ENCODE data around the gene HDAC4. TPM values are rescaled to one million over a fixed set of nuclear protein-coding genes. Genes with fewer than 3 reads are reported as not detected.

Gene HDAC4
- total and polyA plus RNA-seq, 2 experiments from 2014 or later: 8.1 to 41.8 TPM

DNA sequence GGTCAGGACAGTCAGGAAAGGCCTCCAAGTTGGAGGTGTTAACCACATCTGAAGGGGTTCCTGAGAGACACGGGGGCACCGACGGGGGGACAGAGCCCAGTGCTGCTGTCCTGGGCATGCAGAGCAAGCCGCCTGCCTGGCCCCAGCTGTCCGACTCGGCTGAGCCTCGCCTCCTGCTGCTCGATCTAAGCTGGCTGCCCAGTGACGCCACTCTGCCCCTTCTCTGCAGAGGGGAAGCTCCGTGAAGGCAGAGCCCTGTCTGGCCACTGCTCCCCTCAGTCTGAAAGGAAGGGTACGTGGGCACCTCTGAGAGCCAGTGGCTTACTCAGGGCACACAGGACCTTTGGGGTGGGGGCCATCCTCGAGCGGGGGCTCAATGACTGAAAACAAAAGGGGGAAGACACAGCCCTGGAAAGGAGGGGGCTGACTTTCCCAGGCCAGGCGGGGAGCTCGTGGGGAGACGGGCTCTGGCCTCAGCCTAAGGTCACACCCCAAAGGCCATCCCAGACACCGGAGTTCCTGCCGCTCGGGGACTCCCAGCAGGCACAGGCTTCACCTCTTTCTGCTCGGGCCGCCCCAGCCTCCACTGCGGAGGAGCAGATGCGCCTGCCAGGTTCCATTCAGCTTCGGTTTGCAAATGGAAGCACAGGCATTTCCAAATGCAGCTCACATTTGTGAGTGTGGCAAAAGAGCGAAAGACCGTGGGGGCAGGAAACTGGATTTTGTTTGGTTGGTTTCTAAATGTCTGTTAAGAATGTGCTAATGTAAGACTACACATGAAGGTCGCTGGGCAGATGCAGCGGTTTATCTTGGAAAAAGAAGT is 136.9 kb downstream of the HDAC4 start:
- peaks cover 23% of the 10 kb centered on the region for H3K4me1 ChIP-seq (ENCODE audit: insufficient read depth)
- H3K36me3 Mint-ChIP-seq (ENCODE audit: low read depth): peaks cover 5% of the 10 kb centered on the region; the same call in 1 of the 3 replicates
- no peaks in the 10 kb centered on the region for H3K9me2 ChIP-seq (ENCODE audit: insufficient read depth)
- DNase-seq (ENCODE audit: low spot score): no peak
- no peak overlapping the region for H3K4me3 ChIP-seq
- H3F3A ChIP-seq (replicated peaks; ENCODE audit: low read depth): no peaks in the 10 kb centered on the region
- ATAC-seq: peak; percentile 23
- no peaks in the 10 kb centered on the region for H3K27me3 ChIP-seq (ENCODE audit: insufficient read depth)
- peaks cover 2% of the 10 kb centered on the region; the same call in 1 of the 3 replicates for H3K9me3 Mint-ChIP-seq
- H3K79me2 ChIP-seq (replicated peaks; ENCODE audit: insufficient read depth): peaks cover 94% of the 10 kb centered on the region
- H4K20me1 ChIP-seq (replicated peaks; ENCODE audit: insufficient read depth): peaks cover 3% of the 10 kb centered on the region
- H3K36me3 ChIP-seq (ENCODE audit: insufficient read depth): no peaks in the 10 kb centered on the region
- no peak overlapping the region; the same call in 1 of the 2 replicates for H3K4me2 ChIP-seq
- TF ChIP-seq CREB1 (CRISPR knock-in tag; IDR thresholded peaks at IDR 0.05; ENCODE audit: low read depth) (no peak), JUNB (IDR thresholded peaks at IDR 0.05; ENCODE audit: unreplicated experiment) (no peak), EZH2phosphoT487 (IDR thresholded peaks at IDR 0.05; ENCODE audit: unreplicated experiment) (no peak), POLR2AphosphoS5 (IDR thresholded peaks at IDR 0.05; ENCODE audit: low read depth) (no peak), ZNF114 (CRISPR knock-in tag; IDR thresholded peaks at IDR 0.05) (no peak)
- TF ChIP-seq, protein P1, sequence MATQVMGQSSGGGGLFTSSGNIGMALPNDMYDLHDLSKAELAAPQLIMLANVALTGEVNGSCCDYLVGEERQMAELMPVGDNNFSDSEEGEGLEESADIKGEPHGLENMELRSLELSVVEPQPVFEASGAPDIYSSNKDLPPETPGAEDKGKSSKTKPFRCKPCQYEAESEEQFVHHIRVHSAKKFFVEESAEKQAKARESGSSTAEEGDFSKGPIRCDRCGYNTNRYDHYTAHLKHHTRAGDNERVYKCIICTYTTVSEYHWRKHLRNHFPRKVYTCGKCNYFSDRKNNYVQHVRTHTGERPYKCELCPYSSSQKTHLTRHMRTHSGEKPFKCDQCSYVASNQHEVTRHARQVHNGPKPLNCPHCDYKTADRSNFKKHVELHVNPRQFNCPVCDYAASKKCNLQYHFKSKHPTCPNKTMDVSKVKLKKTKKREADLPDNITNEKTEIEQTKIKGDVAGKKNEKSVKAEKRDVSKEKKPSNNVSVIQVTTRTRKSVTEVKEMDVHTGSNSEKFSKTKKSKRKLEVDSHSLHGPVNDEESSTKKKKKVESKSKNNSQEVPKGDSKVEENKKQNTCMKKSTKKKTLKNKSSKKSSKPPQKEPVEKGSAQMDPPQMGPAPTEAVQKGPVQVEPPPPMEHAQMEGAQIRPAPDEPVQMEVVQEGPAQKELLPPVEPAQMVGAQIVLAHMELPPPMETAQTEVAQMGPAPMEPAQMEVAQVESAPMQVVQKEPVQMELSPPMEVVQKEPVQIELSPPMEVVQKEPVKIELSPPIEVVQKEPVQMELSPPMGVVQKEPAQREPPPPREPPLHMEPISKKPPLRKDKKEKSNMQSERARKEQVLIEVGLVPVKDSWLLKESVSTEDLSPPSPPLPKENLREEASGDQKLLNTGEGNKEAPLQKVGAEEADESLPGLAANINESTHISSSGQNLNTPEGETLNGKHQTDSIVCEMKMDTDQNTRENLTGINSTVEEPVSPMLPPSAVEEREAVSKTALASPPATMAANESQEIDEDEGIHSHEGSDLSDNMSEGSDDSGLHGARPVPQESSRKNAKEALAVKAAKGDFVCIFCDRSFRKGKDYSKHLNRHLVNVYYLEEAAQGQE (IDR thresholded peaks at IDR 0.05; ENCODE audit: unreplicated experiment): no peak
- TF ChIP-seq, protein P2, sequence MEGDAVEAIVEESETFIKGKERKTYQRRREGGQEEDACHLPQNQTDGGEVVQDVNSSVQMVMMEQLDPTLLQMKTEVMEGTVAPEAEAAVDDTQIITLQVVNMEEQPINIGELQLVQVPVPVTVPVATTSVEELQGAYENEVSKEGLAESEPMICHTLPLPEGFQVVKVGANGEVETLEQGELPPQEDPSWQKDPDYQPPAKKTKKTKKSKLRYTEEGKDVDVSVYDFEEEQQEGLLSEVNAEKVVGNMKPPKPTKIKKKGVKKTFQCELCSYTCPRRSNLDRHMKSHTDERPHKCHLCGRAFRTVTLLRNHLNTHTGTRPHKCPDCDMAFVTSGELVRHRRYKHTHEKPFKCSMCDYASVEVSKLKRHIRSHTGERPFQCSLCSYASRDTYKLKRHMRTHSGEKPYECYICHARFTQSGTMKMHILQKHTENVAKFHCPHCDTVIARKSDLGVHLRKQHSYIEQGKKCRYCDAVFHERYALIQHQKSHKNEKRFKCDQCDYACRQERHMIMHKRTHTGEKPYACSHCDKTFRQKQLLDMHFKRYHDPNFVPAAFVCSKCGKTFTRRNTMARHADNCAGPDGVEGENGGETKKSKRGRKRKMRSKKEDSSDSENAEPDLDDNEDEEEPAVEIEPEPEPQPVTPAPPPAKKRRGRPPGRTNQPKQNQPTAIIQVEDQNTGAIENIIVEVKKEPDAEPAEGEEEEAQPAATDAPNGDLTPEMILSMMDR (conservative IDR thresholded peaks at IDR 0.05; ENCODE audit: low read depth in 2 of 2): no peak
- TF ChIP-seq, protein P3, sequence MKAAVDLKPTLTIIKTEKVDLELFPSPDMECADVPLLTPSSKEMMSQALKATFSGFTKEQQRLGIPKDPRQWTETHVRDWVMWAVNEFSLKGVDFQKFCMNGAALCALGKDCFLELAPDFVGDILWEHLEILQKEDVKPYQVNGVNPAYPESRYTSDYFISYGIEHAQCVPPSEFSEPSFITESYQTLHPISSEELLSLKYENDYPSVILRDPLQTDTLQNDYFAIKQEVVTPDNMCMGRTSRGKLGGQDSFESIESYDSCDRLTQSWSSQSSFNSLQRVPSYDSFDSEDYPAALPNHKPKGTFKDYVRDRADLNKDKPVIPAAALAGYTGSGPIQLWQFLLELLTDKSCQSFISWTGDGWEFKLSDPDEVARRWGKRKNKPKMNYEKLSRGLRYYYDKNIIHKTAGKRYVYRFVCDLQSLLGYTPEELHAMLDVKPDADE (IDR thresholded peaks at IDR 0.05): no peak
- TF ChIP-seq, protein P4, sequence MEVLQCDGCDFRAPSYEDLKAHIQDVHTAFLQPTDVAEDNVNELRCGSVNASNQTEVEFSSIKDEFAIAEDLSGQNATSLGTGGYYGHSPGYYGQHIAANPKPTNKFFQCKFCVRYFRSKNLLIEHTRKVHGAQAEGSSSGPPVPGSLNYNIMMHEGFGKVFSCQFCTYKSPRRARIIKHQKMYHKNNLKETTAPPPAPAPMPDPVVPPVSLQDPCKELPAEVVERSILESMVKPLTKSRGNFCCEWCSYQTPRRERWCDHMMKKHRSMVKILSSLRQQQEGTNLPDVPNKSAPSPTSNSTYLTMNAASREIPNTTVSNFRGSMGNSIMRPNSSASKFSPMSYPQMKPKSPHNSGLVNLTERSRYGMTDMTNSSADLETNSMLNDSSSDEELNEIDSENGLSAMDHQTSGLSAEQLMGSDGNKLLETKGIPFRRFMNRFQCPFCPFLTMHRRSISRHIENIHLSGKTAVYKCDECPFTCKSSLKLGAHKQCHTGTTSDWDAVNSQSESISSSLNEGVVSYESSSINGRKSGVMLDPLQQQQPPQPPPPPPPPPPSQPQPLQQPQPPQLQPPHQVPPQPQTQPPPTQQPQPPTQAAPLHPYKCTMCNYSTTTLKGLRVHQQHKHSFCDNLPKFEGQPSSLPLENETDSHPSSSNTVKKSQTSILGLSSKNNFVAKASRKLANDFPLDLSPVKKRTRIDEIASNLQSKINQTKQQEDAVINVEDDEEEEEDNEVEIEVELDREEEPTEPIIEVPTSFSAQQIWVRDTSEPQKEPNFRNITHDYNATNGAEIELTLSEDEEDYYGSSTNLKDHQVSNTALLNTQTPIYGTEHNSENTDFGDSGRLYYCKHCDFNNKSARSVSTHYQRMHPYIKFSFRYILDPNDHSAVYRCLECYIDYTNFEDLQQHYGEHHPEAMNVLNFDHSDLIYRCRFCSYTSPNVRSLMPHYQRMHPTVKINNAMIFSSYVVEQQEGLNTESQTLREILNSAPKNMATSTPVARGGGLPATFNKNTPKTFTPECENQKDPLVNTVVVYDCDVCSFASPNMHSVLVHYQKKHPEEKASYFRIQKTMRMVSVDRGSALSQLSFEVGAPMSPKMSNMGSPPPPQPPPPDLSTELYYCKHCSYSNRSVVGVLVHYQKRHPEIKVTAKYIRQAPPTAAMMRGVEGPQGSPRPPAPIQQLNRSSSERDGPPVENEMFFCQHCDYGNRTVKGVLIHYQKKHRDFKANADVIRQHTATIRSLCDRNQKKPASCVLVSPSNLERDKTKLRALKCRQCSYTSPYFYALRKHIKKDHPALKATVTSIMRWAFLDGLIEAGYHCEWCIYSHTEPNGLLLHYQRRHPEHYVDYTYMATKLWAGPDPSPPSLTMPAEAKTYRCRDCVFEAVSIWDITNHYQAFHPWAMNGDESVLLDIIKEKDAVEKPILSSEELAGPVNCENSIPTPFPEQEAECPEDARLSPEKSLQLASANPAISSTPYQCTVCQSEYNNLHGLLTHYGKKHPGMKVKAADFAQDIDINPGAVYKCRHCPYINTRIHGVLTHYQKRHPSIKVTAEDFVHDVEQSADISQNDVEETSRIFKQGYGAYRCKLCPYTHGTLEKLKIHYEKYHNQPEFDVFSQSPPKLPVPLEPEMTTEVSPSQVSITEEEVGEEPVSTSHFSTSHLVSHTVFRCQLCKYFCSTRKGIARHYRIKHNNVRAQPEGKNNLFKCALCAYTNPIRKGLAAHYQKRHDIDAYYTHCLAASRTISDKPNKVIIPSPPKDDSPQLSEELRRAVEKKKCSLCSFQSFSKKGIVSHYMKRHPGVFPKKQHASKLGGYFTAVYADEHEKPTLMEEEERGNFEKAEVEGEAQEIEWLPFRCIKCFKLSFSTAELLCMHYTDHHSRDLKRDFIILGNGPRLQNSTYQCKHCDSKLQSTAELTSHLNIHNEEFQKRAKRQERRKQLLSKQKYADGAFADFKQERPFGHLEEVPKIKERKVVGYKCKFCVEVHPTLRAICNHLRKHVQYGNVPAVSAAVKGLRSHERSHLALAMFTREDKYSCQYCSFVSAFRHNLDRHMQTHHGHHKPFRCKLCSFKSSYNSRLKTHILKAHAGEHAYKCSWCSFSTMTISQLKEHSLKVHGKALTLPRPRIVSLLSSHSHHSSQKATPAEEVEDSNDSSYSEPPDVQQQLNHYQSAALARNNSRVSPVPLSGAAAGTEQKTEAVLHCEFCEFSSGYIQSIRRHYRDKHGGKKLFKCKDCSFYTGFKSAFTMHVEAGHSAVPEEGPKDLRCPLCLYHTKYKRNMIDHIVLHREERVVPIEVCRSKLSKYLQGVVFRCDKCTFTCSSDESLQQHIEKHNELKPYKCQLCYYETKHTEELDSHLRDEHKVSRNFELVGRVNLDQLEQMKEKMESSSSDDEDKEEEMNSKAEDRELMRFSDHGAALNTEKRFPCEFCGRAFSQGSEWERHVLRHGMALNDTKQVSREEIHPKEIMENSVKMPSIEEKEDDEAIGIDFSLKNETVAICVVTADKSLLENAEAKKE (CRISPR knock-in tag; IDR thresholded peaks at IDR 0.05): no peak
- H3K27me3 Mint-ChIP-seq (ENCODE audit: insufficient read depth, low read depth, poor library complexity): peaks cover 13% of the 10 kb centered on the region
- peak overlapping the region; percentile 93 for H3K27ac Mint-ChIP-seq
- peaks cover 57% of the 10 kb centered on the region for H3K4me1 Mint-ChIP-seq
- H2AFZ ChIP-seq: no peak overlapping the region
- H3K27ac ChIP-seq (ENCODE audit: low read depth): 0 out of 2 replicates have a peak overlapping the region, but pooled peaks have one; percentile 55
- no peak overlapping the region for H3K4me3 Mint-ChIP-seq

Data from GM23338 (cell line).